ENCODE data around the gene TPRKB. TPM values are rescaled to one million over a fixed set of nuclear protein-coding genes. Genes with fewer than 3 reads are reported as not detected.

The TPRKB gene
- total and polyA plus RNA-seq, 3 donors from 2014 or later: 29.0 to 72.2 (median 34.5) TPM

DNA sequence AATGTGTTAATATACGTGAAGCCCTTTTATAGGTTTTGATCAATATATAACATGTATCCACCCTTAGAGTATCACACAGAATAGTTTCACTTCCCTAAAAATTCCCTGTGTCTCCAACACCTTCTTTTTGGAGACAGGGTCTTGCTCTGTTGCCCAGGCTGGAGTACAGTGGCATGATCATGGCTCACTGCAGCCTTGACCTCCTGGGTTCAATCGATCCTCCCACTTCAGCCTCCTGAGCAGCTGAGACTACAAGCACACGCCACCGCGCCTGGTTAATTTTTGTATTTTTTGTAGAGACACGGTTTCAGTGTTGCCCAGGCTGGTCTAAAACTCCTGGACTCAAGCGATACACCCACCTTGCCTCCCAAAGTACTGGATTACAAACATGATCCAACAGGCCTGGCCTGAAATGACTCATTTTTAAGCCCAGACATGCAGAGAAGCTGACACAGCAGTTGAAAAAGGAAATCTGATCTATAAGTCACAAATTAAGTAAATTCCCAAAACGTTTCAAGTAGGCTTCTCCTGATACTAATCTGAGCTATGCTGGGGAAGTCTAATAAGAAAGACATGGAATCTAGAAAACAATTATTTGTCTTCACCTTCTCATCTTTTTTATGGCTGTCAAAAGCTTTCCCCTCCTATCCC, 39.8 kb upstream of the TPRKB start:
- WGBS, 2 donors: 75 to 76% methylated on average over 8 of the region's 8 CpGs
- Histone ChIP-seq H3K9me3 (no peaks in the 10 kb centered on the region), H3K36me3 (ENCODE audit: low read depth, missing control alignments) (no peaks in the 10 kb centered on the region), H3K27ac (peak overlapping the region in 1 of 2 donors; percentile 33), H3K4me1 (peaks cover 14% of the 10 kb centered on the region), H3K4me3 (no peak overlapping the region), H3K27me3 (no peaks in the 10 kb centered on the region)
- no peak for TF ChIP-seq POLR2A (IDR thresholded peaks at IDR 0.05)
- TF ChIP-seq, protein P1, sequence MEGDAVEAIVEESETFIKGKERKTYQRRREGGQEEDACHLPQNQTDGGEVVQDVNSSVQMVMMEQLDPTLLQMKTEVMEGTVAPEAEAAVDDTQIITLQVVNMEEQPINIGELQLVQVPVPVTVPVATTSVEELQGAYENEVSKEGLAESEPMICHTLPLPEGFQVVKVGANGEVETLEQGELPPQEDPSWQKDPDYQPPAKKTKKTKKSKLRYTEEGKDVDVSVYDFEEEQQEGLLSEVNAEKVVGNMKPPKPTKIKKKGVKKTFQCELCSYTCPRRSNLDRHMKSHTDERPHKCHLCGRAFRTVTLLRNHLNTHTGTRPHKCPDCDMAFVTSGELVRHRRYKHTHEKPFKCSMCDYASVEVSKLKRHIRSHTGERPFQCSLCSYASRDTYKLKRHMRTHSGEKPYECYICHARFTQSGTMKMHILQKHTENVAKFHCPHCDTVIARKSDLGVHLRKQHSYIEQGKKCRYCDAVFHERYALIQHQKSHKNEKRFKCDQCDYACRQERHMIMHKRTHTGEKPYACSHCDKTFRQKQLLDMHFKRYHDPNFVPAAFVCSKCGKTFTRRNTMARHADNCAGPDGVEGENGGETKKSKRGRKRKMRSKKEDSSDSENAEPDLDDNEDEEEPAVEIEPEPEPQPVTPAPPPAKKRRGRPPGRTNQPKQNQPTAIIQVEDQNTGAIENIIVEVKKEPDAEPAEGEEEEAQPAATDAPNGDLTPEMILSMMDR (IDR thresholded peaks at IDR 0.05): no peak
- intact Hi-C loops (cut with DNase I; ENCODE audit: low total_unique reads): no loop called here
- DNase-seq: no peak

DNA sequence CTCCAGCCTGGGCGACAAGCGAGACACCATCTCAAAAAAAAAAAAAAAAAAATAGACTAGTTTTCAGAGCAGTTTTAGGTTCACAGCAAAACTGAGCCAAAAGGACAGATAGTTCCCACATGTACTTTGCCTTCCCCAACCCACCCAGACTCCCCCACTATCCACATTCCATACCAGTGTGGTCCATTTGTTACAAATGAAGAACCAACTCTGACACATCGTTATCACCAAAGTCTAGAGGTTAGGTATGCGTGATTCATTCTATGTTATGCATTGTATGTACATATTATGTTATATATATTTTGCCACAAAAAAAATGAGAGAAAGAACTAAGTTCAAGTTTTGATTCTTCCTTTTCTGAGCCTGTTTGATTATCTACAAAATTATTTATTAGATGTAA, 39.2 kb upstream of the TPRKB start:
- intact Hi-C loops (cut with DNase I; ENCODE audit: low total_unique reads): no loop called here
- no peak for TF ChIP-seq POLR2A (IDR thresholded peaks at IDR 0.05)
- TF ChIP-seq, protein P1 (IDR thresholded peaks at IDR 0.05): no peak
- H3K27me3 ChIP-seq: no peaks in the 10 kb centered on the region
- WGBS, 2 donors: 60% methylated on average over 4 of the region's 4 CpGs
- peak; percentile 32 for DNase-seq
- no peaks in the 10 kb centered on the region for H3K36me3 ChIP-seq (ENCODE audit: low read depth, missing control alignments)
- no peaks in the 10 kb centered on the region for H3K9me3 ChIP-seq
- H3K4me3 ChIP-seq: no peak overlapping the region
- peaks cover 14% of the 10 kb centered on the region for H3K4me1 ChIP-seq
- H3K27ac ChIP-seq: no peak overlapping the region

DNA sequence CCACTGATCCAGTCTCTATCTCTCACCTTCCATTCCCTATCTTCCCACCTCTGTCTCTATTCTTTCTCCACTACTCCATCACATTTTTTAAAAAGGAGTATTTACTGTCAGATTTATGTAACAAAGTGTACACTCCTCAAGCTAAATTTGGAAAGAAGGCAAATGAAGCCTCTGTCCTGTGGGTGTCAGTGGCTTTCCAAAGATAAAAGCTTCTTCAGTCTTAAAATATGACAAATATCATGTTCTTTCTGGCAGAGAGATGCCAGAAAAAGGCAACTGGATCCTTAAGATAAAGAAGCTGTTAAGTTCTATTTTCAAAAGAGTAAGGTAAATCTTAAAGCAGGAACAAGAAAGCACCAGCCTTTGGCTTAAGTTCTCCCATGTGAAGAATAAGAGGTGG, 35.7 kb upstream of the TPRKB start:
- Histone ChIP-seq H3K4me3 (no peak overlapping the region), H3K4me1 (peaks cover 4% of the 10 kb centered on the region), H3K9me3 (no peaks in the 10 kb centered on the region), H3K27ac (peak overlapping the region in 1 of 2 donors; percentile 5), H3K27me3 (no peaks in the 10 kb centered on the region), H3K36me3 (ENCODE audit: low read depth, missing control alignments) (no peaks in the 10 kb centered on the region)
- no peak for DNase-seq
- no peak for TF ChIP-seq POLR2A (IDR thresholded peaks at IDR 0.05)
- TF ChIP-seq, protein P1 (IDR thresholded peaks at IDR 0.05): no peak
- intact Hi-C loops (cut with DNase I; ENCODE audit: low total_unique reads): no loop called here

DNA sequence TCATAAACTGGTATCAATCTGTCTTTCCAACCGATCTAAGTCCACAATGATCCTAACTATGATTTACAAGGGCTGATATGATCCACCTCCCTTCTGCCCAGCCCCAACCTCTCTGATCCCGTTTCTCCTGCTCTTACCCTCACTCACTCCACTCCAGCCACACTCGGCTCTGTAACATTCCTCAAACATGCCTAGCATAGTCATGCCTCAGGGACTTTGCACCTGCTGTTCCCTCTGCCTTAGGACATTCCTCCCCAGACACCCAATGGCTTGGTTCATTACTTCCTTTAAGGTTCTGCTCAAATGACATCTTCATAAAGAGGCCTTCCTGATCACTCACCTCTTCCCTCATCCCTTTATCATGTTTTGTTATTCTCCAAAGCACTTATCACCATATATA, 33.6 kb upstream of the TPRKB start:
- no peak overlapping the region for H3K27ac ChIP-seq

More for the DNA sequence above, 33.6 kb upstream of the TPRKB start:
- Histone ChIP-seq H3K9me3 (no peaks in the 10 kb centered on the region), H3K36me3 (ENCODE audit: low read depth, missing control alignments) (peaks cover 2% of the 10 kb centered on the region), H3K27me3 (no peaks in the 10 kb centered on the region), H3K4me3 (no peak overlapping the region), H3K4me1 (no peaks in the 10 kb centered on the region)
- 87 to 92% methylated on average over 3 of the region's 3 CpGs for WGBS, 2 donors
- intact Hi-C loops (cut with DNase I; ENCODE audit: low total_unique reads): no loop called here
- TF ChIP-seq, protein P1 (IDR thresholded peaks at IDR 0.05): no peak
- no peak for DNase-seq

Measured in testis (tissue), 3 donors.